HL-60/S4 treated with phorbol 12-myristate 13-acetate at 8.2 ng/mL for 4 days and 3 days (cell line): Measurements from ENCODE around the gene KDM8.

Experiments used
- in situ Hi-C: fragments of 300-500 bp; cut with MboI; formaldehyde crosslinking; loops from 2 replicates; pipeline ENCODE4 v1.15.0; 2022; ENCODE audit warnings: low sequenced_read_pairs

The KDM8 gene

DNA sequence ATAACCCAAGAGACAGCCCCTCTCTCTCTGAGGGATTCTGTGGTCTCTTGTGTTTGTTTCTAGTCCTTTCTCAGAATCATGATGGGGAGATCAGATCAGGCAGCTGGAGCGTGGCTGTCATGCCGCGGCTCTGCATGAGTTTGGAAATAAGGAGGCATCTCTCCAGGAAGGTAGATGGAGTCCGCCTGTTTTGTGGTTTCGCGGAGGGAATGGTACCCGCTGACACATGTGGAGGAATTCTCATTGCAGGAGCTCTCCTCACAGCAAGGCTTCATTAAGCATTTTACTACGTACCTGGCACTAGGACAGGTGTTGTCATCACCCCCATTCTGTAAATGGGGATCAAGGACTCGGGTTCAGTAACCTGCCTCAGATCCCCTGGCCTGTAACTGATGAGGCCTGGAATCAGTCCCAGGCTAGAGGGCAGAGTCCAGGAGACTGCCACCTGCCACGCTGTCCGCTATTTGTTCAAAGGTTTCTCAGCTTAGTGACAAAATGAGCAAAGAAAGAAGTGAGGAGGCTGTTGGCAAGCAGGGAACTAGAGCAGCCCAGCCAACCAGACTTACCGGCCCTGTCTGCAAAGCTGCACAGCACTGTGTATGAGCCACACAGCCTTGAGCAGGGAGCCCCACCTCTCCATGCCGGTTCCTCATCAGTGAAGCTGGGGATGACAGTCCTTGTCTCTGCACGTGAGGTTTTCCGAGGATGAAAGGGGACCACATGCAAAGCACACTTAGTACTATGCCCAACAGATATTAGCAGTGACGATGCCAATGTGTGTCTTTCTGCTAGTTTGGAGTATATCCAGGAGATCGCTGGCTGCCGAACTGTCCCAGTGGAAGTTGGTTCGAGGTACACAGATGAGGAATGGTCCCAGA lies 11.0 kb downstream of the KDM8 start:
- in situ Hi-C loops, result no loop called here

DNA sequence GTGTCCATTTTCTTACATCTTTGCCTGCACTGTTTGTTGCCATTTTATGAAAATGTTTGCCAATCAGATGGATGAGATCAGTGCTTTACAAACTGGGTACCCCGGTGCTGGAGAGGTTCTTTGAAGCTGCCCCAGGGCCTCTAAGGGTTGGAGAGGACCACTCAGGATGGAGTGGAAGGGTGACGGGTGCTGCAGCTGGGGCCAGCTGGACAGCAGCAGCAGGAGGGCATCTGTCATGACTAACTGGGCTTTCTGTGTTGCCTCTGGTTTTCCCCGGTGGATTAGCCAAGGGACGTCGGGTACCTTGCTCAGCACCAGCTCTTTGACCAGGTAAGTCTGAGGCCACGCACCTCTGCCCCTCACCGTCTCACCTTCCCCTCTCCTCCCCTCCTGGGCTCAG lies 12.3 kb downstream of the KDM8 start:
- in situ Hi-C loops, result no loop called here

GRCh38 chr16:27216297-27216885 lies 13.1 kb downstream of the KDM8 start:
- in situ Hi-C loops, result no loop called here

- in situ Hi-C loops, result no loop called here
Measured at GRCh38 chr16:27217256-27217655, 13.9 kb downstream of the KDM8 start.

- in situ Hi-C loops, result no loop called here
Measured at GRCh38 chr16:27218756-27219155, 15.4 kb downstream of the KDM8 start.

DNA sequence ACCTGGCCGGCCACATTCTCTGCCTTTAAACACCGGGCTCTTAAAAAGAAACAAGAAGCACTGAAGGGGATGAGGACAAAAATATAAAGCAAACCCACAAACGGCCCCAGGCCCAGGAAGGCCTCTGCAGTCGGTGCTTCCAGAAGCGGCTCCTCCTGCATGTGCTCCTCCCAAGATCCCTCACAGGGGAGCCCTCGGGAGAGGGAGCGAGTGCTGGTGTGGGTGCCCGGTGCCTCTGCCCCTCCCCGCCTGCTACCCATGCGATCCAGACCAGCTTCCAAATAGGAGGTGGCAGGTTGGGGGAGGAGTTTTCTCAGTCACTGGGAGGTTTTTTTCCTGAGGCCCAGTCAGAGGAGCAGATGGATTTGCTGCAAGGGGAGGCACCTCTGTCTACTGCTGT lies 15.8 kb downstream of the KDM8 start:
- in situ Hi-C loops, result no loop called here

- in situ Hi-C loops, result no loop called here
Measured at GRCh38 chr16:27220120-27220519, 16.8 kb downstream of the KDM8 start.

GRCh38 chr16:27220527-27220926 lies 17.2 kb downstream of the KDM8 start:
- in situ Hi-C loops, result no loop called here

- in situ Hi-C loops, result no loop called here
Measured at GRCh38 chr16:27220991-27221390, 17.7 kb downstream of the KDM8 start.

DNA sequence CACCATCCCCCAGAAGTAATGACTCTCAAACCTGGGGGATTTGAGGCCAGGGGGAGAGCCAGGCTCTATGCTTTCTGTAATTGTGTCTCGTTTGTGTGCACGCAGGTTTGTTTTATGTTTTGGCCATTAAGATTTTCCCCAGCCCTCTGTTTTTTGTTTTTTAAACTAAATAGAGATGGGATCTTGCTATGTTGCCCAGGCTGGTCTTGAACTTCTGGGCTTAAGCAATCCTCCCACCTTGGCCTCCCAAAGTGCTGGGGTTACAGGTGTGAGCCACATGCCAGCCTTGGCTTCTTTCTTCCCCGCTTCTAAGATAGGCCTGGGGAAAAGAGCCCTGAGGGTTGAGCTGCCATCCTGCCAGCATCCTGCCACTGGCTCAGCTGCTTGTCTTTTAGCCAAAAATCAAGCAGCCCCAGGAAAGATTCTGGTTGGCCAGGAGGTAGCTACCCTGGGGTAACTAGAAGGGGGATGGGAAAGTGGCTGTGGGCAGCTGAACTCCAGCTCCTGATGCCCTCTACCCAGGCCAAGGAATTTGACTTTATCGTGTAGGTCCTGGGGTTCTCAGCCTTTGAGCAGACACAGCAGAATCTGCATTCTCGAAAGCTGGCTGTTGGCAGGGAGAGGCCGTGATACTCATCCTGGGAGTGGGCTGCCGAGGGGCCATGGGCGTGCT lies 18.4 kb downstream of the KDM8 start:
- in situ Hi-C loops, result no loop called here

DNA sequence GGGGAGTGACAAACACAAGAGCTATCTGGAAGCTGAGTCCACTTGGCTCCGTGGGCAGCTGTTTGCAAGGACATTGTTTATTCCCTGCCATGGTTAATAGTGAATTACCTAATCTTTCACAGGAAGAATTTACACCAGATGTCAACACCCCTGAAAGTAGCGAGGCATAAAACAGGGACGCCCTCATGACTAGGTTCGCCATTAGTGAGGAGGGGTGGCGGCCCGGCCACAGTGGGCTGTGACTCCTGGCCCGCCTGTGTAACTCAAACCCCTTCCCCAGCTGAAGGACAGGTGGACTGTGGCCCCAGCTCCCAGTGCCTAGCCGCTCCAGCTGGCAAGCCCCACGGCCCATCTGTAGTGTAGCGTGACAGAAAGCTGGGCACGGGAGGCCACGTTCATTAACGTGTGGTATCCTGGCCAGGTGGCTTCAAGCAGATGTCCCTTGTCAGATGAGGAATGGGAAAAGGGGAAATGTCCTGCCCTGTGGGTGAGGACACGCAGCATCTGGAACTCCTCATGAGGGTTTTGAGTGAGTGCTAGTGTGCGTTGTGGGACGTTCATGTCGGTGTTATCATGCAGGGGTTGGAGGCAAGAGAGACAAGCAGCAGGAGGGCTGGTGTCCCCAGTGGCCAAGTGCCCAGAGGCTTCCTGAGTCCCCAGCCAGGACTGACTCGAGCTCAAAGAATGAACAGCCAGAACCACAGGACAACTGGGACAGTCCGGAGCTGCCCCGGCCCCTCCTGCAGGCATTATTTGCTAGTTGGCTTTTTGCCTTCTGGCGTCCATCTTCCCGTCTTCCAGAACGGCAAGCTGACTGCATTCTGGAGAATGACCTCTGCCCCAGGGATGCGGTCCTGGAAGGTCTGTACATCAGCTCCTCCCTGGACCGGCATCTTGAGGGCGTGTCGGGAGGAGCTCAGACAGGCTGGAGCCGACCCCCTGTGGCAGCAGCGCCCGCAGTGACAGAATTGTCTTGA lies 19.2 kb downstream of the KDM8 start:
- in situ Hi-C loops, result no loop called here

DNA sequence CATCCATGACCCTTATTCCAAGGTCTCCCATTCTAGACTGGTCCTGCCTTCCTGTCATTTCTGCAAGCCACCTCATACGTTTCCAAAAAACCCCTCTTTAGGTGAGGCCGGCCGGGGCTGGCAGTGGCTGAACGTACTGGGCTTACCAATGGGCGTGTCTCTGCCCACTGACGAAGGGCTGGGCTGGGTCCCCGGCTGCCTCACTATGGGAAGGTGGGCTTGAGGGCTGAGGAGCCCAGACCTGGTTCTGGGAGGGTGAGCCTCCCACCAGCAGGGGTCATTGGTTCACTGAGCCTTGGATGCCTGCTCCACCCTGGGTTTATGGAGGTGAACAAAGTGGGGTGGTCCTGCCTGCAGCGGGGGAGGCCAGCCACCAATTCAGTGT lies 19.9 kb downstream of the KDM8 start:
- in situ Hi-C loops, result no loop called here

- in situ Hi-C loops, result no loop called here
Measured at GRCh38 chr16:27223701-27224100, 20.4 kb downstream of the KDM8 start.

DNA sequence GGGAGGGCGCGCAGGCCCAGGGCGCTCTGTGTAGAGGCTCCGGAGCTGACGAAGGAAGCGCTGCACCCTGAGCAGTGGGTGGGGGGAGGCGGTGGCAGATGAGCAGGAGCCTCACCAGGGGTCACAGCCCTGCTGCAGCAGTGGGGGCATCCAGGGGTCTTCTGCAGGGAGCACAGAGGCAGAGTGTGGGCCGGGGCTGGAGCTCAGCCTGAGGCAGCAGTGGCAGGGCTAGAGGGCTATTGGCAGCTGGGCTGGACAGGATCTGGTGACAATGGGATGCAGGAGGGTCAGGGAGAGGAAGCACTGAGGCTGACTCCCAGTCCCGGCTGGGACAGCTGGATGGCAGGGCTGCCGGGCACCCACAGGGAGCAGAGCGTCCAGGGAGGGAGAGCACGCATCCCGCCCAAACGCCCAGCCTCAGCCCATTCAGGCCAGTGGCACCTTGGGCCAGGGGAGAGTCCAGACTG lies 21.0 kb downstream of the KDM8 start:
- in situ Hi-C loops, result no loop called here

DNA sequence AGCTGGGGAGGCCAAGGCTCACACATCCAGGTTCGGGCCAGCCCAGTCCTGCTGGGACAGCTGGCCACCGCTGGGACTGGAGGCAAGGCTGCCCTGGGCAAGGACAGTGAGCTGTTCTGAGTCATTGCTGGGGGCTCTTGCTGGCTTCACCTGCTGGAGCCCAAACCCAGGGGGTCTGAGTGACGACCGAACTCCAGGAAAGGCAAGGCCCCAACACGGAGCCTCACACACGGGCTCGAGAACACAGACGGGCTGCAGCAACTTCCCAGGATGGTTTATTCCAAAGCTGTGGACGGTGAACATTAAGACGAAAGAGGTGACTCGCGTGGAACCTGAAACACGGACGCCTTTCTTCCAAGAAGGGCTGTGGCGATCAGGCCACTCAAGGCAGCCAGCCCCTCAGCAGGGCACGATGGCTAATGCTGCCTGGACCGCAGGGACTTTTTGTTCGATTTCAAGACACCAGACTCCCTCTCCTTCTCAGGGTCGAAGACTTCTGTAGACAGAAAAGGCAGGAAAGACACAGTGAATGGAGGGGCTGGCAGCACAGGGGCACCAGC lies 21.5 kb downstream of the KDM8 start:
- in situ Hi-C loops, result no loop called here

DNA sequence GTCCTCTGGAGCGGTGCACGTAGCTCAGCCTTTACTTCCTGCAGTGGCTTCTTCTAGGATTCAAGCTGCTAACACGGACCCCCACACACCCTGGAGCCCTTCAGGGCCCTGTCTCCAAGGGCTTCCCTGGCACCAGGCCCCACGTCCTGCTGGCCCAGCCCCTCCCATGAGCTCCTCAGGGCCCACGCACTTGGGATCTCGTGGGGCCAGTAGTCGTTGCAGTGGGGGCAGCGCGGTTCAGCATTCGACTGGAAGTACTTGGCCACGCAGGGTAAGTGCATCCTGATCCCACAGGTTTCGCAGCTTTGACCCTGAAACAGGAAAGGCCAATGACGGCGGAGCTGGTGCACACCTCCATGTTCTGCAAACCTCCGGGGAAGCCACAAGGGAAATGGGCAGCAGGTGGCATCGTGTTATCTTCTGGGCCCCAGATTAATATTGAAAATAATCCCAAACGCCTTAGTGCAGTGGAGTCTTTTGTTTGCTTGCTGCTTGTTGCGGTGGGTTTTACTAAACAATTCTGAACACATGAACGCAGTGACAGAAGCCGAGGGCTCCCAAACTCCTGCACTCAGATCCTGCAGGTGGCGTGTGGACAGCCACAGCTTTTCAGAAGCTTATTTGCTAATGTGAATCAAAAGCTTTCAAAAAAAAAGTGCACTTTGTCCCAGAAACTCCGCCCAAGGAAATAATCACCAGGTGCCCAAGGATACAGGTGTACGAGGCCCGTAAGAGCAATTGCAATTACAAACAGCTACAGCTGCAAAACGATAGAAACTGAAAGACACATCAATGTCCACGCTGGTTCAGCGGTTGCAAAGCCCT lies 22.4 kb downstream of the KDM8 start:
- in situ Hi-C loops, result no loop called here

- in situ Hi-C loops, result no loop called here
Measured at GRCh38 chr16:27226476-27226875, 23.1 kb downstream of the KDM8 start.

GRCh38 chr16:27226976-27227705 lies 23.8 kb downstream of the KDM8 start:
- in situ Hi-C loops, result no loop called here

DNA sequence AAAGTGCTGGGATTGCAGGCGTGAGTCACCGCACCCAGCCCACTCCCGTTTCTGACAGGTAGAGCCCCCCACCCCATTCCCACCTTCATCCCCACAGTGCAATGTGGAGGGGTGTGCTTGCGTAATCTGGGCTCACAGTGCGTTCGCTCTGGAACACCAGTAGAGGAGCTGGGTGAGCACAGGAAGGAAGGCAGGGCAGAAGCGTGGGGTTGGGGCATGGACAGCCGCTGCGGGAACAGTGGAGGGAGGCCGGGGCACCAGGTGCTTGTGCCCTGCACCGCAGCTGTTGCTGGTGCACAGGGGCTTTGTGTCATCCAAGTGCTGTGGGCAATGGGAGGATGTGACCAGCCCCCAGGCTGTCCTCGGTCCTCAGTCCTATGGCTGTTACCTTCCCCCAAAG lies 24.7 kb downstream of the KDM8 start:
- in situ Hi-C loops, result no loop called here
